Neuronal stem cell (in vitro differentiated cells): ENCODE measurements around the gene PIR. TPM values are rescaled to one million over a fixed set of nuclear protein-coding genes. Genes with fewer than 3 reads are reported as not detected.

Experiments used
- DNase-seq: peaks from one replicate; pipeline ENCODE4 v3.0.0-alpha.2; 2013; ENCODE audit warnings: low spot score
- H2AFZ ChIP-seq: one replicate; pipeline ENCODE4 v1.6.1; 2013; ENCODE audit warnings: mild to moderate bottlenecking, low read length, inconsistent platforms
- H2AK5ac ChIP-seq: 2 replicates; pipeline ENCODE4 v1.6.1; 2013; ENCODE audit warnings: low read depth, mild to moderate bottlenecking, inconsistent platforms, low read length, moderate library complexity, mixed read lengths
- H2BK120ac ChIP-seq: 2 replicates; pipeline ENCODE4 v1.6.1; 2013; ENCODE audit warnings: low read depth, mild to moderate bottlenecking, inconsistent platforms, low read length, moderate library complexity, mixed read lengths
- H2BK12ac ChIP-seq: one replicate; pipeline ENCODE4 v1.6.1; 2013; ENCODE audit warnings: low read length, inconsistent platforms
- H2BK15ac ChIP-seq: 2 replicates; pipeline ENCODE4 v1.6.1; 2013; ENCODE audit warnings: mild to moderate bottlenecking, low read length, inconsistent platforms, mixed read lengths
- H2BK5ac ChIP-seq: one replicate; pipeline ENCODE4 v1.6.1; 2013; ENCODE audit warnings: inconsistent platforms, mild to moderate bottlenecking, low read length, moderate library complexity
- H3K14ac ChIP-seq: one replicate; pipeline ENCODE4 v1.6.1; 2013; ENCODE audit warnings: low read length, inconsistent platforms
- H3K18ac ChIP-seq: 2 replicates; pipeline ENCODE4 v1.6.1; 2013; ENCODE audit warnings: low read length, inconsistent platforms
- H3K23ac ChIP-seq: 2 replicates; pipeline ENCODE4 v1.6.1; 2013; ENCODE audit warnings: low read depth, mild to moderate bottlenecking, mixed read lengths, low read length, inconsistent platforms; ENCODE audit not compliant: poor library complexity
- H3K27ac ChIP-seq: replicated peaks from 3 replicates; pipeline ENCODE4 v1.5.1; 2013; ENCODE audit warnings: low read length, inconsistent platforms
- H3K27me3 ChIP-seq, 3 experiments: 2 replicates each; pipeline ENCODE4 v1.6.1; 2013; ENCODE audit warnings: low read length in 3 of 3, mild to moderate bottlenecking in 2 of 3, inconsistent platforms in 1 of 3, low read depth in 1 of 3, mixed read lengths in 1 of 3, moderate library complexity in 1 of 3; ENCODE audit not compliant: control insufficient read depth in 3 of 3, insufficient read depth in 3 of 3
- H3K36me3 ChIP-seq, 2 donors: replicated peaks in 1 of 2; 2 replicates each; pipeline ENCODE4 v1.6.1; 2013; ENCODE audit warnings: low read length in 2 of 2; ENCODE audit not compliant: control insufficient read depth in 2 of 2, insufficient read depth in 2 of 2
- H3K4ac ChIP-seq: 2 replicates; pipeline ENCODE4 v1.6.1; 2013; ENCODE audit warnings: inconsistent platforms, mild to moderate bottlenecking, low read length, moderate library complexity
- H3K4me1 ChIP-seq, 2 donors: 1 replicate in 1 of 2; 2 replicates in 1 of 2; pipeline ENCODE4 v1.6.1; 2013; ENCODE audit warnings: low read length in 2 of 2, low read depth in 1 of 2; ENCODE audit not compliant: control insufficient read depth in 2 of 2, insufficient read depth in 1 of 2
- H3K4me2 ChIP-seq: one replicate; pipeline ENCODE4 v1.6.1; 2013; ENCODE audit warnings: mild to moderate bottlenecking, low read length, inconsistent platforms; ENCODE audit not compliant: insufficient read depth, poor library complexity, severe bottlenecking
- H3K4me3 ChIP-seq, 2 donors: 2 replicates each; pipeline ENCODE4 v1.5.1; 2013; ENCODE audit warnings: low read length in 2 of 2, mild to moderate bottlenecking in 2 of 2, inconsistent platforms in 1 of 2, moderate library complexity in 1 of 2
- H3K79me1 ChIP-seq: one replicate; pipeline ENCODE4 v1.6.1; 2013; ENCODE audit warnings: low read depth, mild to moderate bottlenecking, inconsistent platforms, low read length, moderate library complexity
- H3K9ac ChIP-seq: one replicate; pipeline ENCODE4 v1.6.1; 2013; ENCODE audit warnings: mild to moderate bottlenecking, low read depth, low read length, inconsistent platforms; ENCODE audit not compliant: poor library complexity
- H3K9me3 ChIP-seq, 2 donors: replicated peaks in 1 of 2; 2 replicates each; pipeline versions ENCODE3 to v1.6.1; 2013; ENCODE audit warnings: low read length in 2 of 2, mild to moderate bottlenecking in 2 of 2, inconsistent platforms in 1 of 2, low read depth in 1 of 2, mixed read lengths in 1 of 2, moderate library complexity in 1 of 2; ENCODE audit not compliant: control insufficient read depth in 2 of 2, insufficient read depth in 1 of 2
- H4K8ac ChIP-seq: one replicate; pipeline ENCODE4 v1.6.1; 2013; ENCODE audit warnings: low read depth, mild to moderate bottlenecking, inconsistent platforms, low read length, moderate library complexity
- H4K91ac ChIP-seq: one replicate; pipeline ENCODE4 v1.6.1; 2013; ENCODE audit warnings: low read length, low read depth, mild to moderate bottlenecking, inconsistent platforms; ENCODE audit not compliant: poor library complexity
- WGBS, 2 donors: extraction: QIAGEN DNeasy Blood & Tissue Kit; methylation state at CpG; one replicate each; pipeline ENCODE4 v1.1.7; 2013; ENCODE audit warnings: missing lambda C conversion rate in 2 of 2, mixed read lengths in 1 of 2; ENCODE audit not compliant: insufficient read length in 2 of 2, insufficient replicate concordance in 1 of 2; ENCODE audit errors: extremely low coverage in 2 of 2; 5-methylcytosine and 5-hydroxymethylcytosine counted together
- polyA plus RNA-seq, 2 experiments: library from polyadenylated mRNA; stranded (reverse); fragments of 200-250 nt; gene quantifications; one replicate each; pipeline ENCODE4 v1.2.3, GENCODE V29; 2013

PIR gene
- polyA plus RNA-seq (2013, experiment 1 of 2): 44.1 TPM
- polyA plus RNA-seq (2013, experiment 2 of 2): 44.3 TPM

DNA sequence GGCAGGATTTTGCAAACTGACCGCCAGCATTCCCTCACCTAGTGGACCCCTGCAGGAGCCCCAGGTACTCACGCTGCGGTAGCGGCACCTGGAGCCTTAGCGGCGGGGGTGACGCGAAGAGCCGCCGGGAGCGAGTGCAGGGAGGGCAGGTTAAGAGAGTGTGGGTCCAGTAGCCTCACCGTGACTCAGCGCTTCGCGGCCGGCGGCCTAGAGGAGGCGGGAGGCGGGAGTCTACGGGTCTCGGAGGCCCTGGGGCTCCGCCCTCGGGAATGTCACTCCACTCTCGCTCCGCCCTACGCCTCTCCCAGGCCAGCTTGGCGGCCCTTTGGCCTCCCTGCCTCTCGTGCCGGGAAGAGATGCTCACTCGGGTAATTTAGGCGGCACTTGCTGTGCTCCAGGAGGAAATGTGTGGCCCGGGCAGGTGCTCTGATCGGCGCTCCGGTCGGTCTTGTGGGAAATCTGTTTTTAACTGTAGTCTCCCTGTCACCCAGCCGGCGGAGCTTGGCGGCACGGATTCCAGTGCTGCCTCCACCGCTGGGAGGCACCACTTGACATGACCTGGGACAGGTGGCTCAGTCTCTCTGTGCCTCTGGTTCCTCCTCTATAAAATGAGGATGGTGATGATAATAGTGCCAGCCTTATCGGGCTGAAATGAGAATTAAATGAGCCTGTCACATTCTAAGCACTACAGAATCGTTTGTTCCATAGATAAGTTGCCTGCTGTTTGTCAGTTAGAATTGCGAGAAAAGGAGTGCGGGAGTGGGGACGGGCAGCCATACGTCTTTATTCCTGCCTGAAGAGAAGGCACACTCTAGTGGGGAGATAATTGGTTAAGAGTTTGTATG, at the start of gene PIR:
Gene PIR (minus strand): TSS at position 216 of the 845 bp plus-strand sequence. CDS start 2,076 bp downstream, outside the sequence.
- no peak within 1 kb of the TSS for H3K4ac ChIP-seq
- H3K9me3 ChIP-seq: no peaks in the 10 kb centered on the region
- no CpG with 5 or more reads among the region's 47 CpGs for WGBS, 2 donors
- no peaks in the 10 kb centered on the region for H3K79me1 ChIP-seq
- peak; percentile 66 for DNase-seq
- peak within 1 kb of the TSS; percentile 96 for H2AFZ ChIP-seq
- no peak within 1 kb of the TSS for H3K9ac ChIP-seq
- H3K4me1 ChIP-seq: peaks cover 3 to 6% of the 10 kb centered on the region in 2 donors
- H3K23ac ChIP-seq: no peak within 1 kb of the TSS
- H3K4me2 ChIP-seq: peak within 1 kb of the TSS; percentile 47
- H3K27ac ChIP-seq: peak within 1 kb of the TSS; percentile 72
- H3K27me3 ChIP-seq: no peaks in the 10 kb centered on the region
- no peak within 1 kb of the TSS for H2BK12ac ChIP-seq
- peaks cover 2 to 19% of the 10 kb centered on the region in 2 donors for H3K36me3 ChIP-seq
- no peak within 1 kb of the TSS for H2BK15ac ChIP-seq
- no peak within 1 kb of the TSS for H4K8ac ChIP-seq
- no peak within 1 kb of the TSS for H2BK5ac ChIP-seq
- H3K4me3 ChIP-seq: peak within 1 kb of the TSS; percentile 60 to 81
- peak within 1 kb of the TSS; percentile 76 for H3K18ac ChIP-seq
- no peak within 1 kb of the TSS for H2BK120ac ChIP-seq
- no peak within 1 kb of the TSS for H3K14ac ChIP-seq
- H4K91ac ChIP-seq: no peak within 1 kb of the TSS
- H2AK5ac ChIP-seq: no peak within 1 kb of the TSS

DNA sequence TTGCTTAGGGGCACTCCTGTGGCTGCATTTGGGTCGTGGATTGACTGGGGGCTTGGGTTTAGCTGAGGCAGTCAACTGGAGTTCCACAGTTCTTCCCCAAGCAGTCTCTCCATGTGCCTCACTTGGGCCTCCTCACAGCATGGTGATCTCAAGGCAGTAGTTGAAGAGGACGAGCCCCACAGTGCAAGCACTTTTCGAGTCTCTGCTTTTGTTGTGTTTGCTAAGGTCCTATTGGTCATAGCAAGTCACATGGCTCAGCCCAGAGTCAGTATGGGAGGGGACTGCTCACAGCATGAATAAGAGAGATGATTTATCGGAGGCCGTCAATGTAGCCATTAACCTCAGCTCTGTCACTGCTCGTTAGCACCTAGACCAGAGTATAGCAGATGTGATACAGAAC, 37.2 kb upstream of the PIR start:
- Histone ChIP-seq H4K91ac (no peak overlapping the region), H2BK15ac (no peak overlapping the region), H3K4me3 (no peak overlapping the region), H2BK120ac (no peak overlapping the region), H3K27me3 (no peaks in the 10 kb centered on the region), H3K79me1 (no peaks in the 10 kb centered on the region), H2BK12ac (no peak overlapping the region), H3K4me1 (no peaks in the 10 kb centered on the region), H3K23ac (no peak overlapping the region), H3K14ac (no peak overlapping the region), H2BK5ac (no peak overlapping the region), H3K9ac (no peak overlapping the region), H4K8ac (no peak overlapping the region), H3K18ac (no peak overlapping the region), H3K4me2 (no peak overlapping the region), H3K9me3 (no peaks in the 10 kb centered on the region), H3K27ac (no peak overlapping the region), H2AFZ (peak overlapping the region; percentile 42), H2AK5ac (no peak overlapping the region), H3K4ac (no peak overlapping the region), H3K36me3 (no peaks in the 10 kb centered on the region)
- DNase-seq: no peak
- WGBS, 2 donors: no CpG with 5 or more reads among the region's 6 CpGs

DNA sequence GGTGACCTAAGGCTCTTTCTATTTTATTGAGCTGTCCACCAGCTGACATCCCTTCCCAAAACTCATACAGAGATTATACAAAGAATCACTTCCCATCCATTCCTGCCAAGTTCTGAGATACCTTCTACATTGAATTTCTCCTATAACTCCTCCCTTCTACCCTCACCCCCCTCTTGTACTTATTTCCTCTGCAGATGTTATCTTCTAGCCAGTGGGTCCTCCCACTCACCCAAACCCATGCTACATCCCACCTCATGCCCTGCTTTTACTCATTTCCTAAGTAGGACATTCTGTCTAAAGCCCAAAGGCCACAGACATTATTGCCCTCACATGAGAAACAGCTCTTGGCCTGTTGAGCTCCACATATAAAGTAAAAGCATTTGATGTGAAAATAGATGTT, 36.0 kb upstream of the PIR start:
- no peak overlapping the region for H2BK12ac ChIP-seq
- no peak overlapping the region for H2BK120ac ChIP-seq
- peaks cover 0 to 4% of the 10 kb centered on the region in 2 donors for H3K4me1 ChIP-seq
- H3K4ac ChIP-seq: no peak overlapping the region
- H3K9me3 ChIP-seq: no peaks in the 10 kb centered on the region
- no peak overlapping the region for H2BK5ac ChIP-seq
- no peak overlapping the region for H3K9ac ChIP-seq
- H3K4me2 ChIP-seq: no peak overlapping the region
- H2BK15ac ChIP-seq: no peak overlapping the region
- H3K36me3 ChIP-seq: no peaks in the 10 kb centered on the region
- no peak overlapping the region for H3K4me3 ChIP-seq
- no peak overlapping the region for H2AFZ ChIP-seq
- no peak overlapping the region for H3K18ac ChIP-seq
- no peak overlapping the region for H3K23ac ChIP-seq
- no peak for DNase-seq
- H3K27me3 ChIP-seq: no peaks in the 10 kb centered on the region
- H4K91ac ChIP-seq: no peak overlapping the region
- no peaks in the 10 kb centered on the region for H3K79me1 ChIP-seq
- H2AK5ac ChIP-seq: no peak overlapping the region
- H3K27ac ChIP-seq: no peak overlapping the region
- no peak overlapping the region for H4K8ac ChIP-seq
- H3K14ac ChIP-seq: no peak overlapping the region

DNA sequence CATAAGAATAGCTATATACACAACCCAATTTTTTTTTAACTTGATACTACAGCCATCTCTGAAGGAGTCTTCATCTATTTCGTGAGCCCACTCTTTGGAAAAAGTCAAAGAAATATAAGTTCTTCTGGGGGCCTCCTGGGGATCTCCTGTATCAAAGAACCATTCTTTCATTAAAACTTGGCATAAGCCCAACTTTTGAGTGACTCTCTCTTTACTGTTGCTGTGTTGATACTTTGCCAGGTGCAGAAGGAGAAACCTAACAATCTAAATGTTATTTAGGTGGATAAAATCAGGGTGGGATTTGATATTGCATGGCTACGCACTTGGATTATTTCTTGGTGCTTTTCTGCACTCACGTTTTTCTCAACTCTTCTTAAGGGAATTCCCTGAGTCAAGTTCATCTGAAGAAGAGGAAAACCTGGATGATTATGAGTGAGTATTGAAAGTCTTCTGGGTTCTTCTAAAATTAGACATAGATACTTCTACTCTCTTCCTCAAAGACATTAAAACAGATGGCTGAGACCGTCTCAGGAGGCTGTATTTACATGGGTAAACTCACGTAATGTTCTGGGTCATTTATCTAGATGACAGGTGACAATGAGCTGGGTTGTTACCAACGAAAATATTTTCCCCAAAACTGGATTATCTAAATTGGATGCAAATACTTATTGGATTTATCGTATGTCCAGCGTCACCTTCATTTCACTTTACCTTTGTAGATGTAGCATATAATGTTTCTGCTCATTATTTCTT, 32.7 kb upstream of the PIR start:
- Histone ChIP-seq H3K4me2 (no peak overlapping the region), H3K9ac (no peak overlapping the region), H3K4me3 (no peak overlapping the region), H3K27ac (no peak overlapping the region), H3K79me1 (no peaks in the 10 kb centered on the region), H2BK5ac (no peak overlapping the region), H3K27me3 (no peaks in the 10 kb centered on the region), H4K91ac (no peak overlapping the region), H2BK12ac (no peak overlapping the region), H3K36me3 (no peaks in the 10 kb centered on the region), H3K18ac (no peak overlapping the region), H3K14ac (no peak overlapping the region), H2AFZ (no peak overlapping the region), H3K4ac (no peak overlapping the region), H3K23ac (no peak overlapping the region), H4K8ac (no peak overlapping the region), H2AK5ac (no peak overlapping the region), H3K9me3 (no peaks in the 10 kb centered on the region), H2BK15ac (no peak overlapping the region), H2BK120ac (no peak overlapping the region), H3K4me1 (peaks cover 0 to 4% of the 10 kb centered on the region in 2 donors)
- DNase-seq: no peak
- no CpG with 5 or more reads among the region's 8 CpGs for WGBS, 2 donors
